NK-92 treated with Interleukin-12 subunit alpha and Interleukin-12 subunit beta, amount 100 ng/mL, for 24 hours (cell line): ENCODE results near the gene TSSK1B.
"Not testable (repeated sequence)": the region's sequence is repeated elsewhere in the genome, so short reads cannot be mapped to it uniquely, and the experiment has no call there.

Source experiments
- DNase-seq: peaks from one replicate; lab custom pipeline; 2025; lab: John Stamatoyannopoulos, UW

TSSK1B gene

GRCh38 chr5:113434889-113435288, at the start of gene TSSK1B:
TSS of gene TSSK1B (minus strand) at chr5:113434989. CDS start at chr5:113434839, 150 bp downstream.
- no peak for DNase-seq

- DNase-seq: no peak
Observed at GRCh38 chr5:113480243-113480642, 45.5 kb upstream of the TSSK1B start.

GRCh38 chr5:113478691-113479090, 43.9 kb upstream of the TSSK1B start:
- no peak for DNase-seq

- DNase-seq: no peak
Observed at GRCh38 chr5:113474100-113474728, 39.4 kb upstream of the TSSK1B start.

GRCh38 chr5:113463032-113463431, 28.2 kb upstream of the TSSK1B start:
- no peak for DNase-seq

- DNase-seq: not testable (repeated sequence)
Observed at GRCh38 chr5:113457106-113457505, 22.3 kb upstream of the TSSK1B start.

GRCh38 chr5:113452941-113453340, 18.2 kb upstream of the TSSK1B start:
- no peak for DNase-seq

- no peak for DNase-seq
Observed at GRCh38 chr5:113451797-113452196, 17.0 kb upstream of the TSSK1B start.

GRCh38 chr5:113450929-113451328, 16.1 kb upstream of the TSSK1B start:
- no peak for DNase-seq

- DNase-seq: no peak
Observed at GRCh38 chr5:113450462-113450861, 15.7 kb upstream of the TSSK1B start.

- DNase-seq: no peak
Observed at GRCh38 chr5:113448252-113448651, 13.5 kb upstream of the TSSK1B start.

GRCh38 chr5:113447498-113448050, 12.8 kb upstream of the TSSK1B start:
- no peak for DNase-seq

- DNase-seq: no peak
Observed at GRCh38 chr5:113446358-113446927, 11.7 kb upstream of the TSSK1B start.

- no peak for DNase-seq
Observed at GRCh38 chr5:113437111-113437510, 2.3 kb upstream of the TSSK1B start.

- DNase-seq: no peak
Observed at GRCh38 chr5:113435575-113435974, 786 bp upstream of the TSSK1B start.

GRCh38 chr5:113433862-113434612, 752 bp downstream of the TSSK1B start:
- no peak for DNase-seq

- DNase-seq: no peak
Observed at GRCh38 chr5:113433071-113433470, 1.7 kb downstream of the TSSK1B start.

GRCh38 chr5:113427871-113428574, 6.8 kb downstream of the TSSK1B start:
- no peak for DNase-seq

GRCh38 chr5:113425909-113426308, 8.9 kb downstream of the TSSK1B start:
- no peak for DNase-seq

- DNase-seq: no peak
Observed at GRCh38 chr5:113421693-113422092, 13.1 kb downstream of the TSSK1B start.

- DNase-seq: no peak
Observed at GRCh38 chr5:113405530-113405929, 29.3 kb downstream of the TSSK1B start.

GRCh38 chr5:113404269-113404668, 30.5 kb downstream of the TSSK1B start:
- no peak for DNase-seq
